Endothelial cell of umbilical vein (primary cell): Measurements from ENCODE around the gene XRN1. TPM values are rescaled to one million over a fixed set of nuclear protein-coding genes. Genes with fewer than 3 reads are reported as not detected.

Experiments
- BruUV-seq: library from RNA; stranded (reverse); fragments of 400-500 nt; replicated peaks from 2 replicates; lab custom pipeline; 2021; lab: Mats Ljungman, UMichigan
- CTCF ChIA-PET: fragments of 300-600, 350-600 bp; sonication (Branson Sonifier 250); formaldehyde crosslinking; loops from one replicate; lab custom pipeline; 2021; ENCODE audit warnings: antibody characterized with exemption, inconsistent platforms; lab: Charles Lee
- POLR2A ChIA-PET: fragments of 300-600, 350-600 bp; sonication (Branson Sonifier 250); formaldehyde crosslinking; loops from one replicate; lab custom pipeline; 2021; ENCODE audit warnings: antibody characterized with exemption, inconsistent platforms; lab: Charles Lee
- DNase-seq: peaks from one replicate; pipeline ENCODE4 v3.0.0-alpha.2; 2011; ENCODE audit warnings: low read depth, low spot score
- FAIRE-seq: peaks from 2 replicates; lab custom pipeline; 2011; peaks lifted over from hg19 to GRCh38; lab: Jason Lieb, UNC
- H2AFZ ChIP-seq: 2 replicates; pipeline ENCODE4 v1.6.0; 2012; ENCODE audit warnings: low read depth, low read length, control low read depth, inconsistent platforms
- H3K27ac ChIP-seq: 2 replicates; pipeline ENCODE4 v1.5.1; 2011; ENCODE audit warnings: low read depth, mild to moderate bottlenecking, control low read depth, low read length, moderate library complexity; ENCODE audit not compliant: insufficient read depth
- H3K27me3 ChIP-seq, 2 experiments: 2 replicates each; pipeline versions ENCODE4 v1.6.0 to v1.6.1; 2011; ENCODE audit warnings: low read length in 2 of 2, mixed read lengths in 1 of 2; ENCODE audit not compliant: control insufficient read depth in 2 of 2, insufficient read depth in 2 of 2
- H3K36me3 ChIP-seq, 2 experiments: 2 replicates in 1 of 2; 3 replicates in 1 of 2; pipeline ENCODE4 v1.5.1; 2011; ENCODE audit warnings: low read length in 2 of 2, mild to moderate bottlenecking in 1 of 2, moderate library complexity in 1 of 2; ENCODE audit not compliant: control insufficient read depth in 2 of 2, insufficient read depth in 2 of 2; ENCODE audit errors: extremely low read depth in 1 of 2
- H3K4me1 ChIP-seq: 3 replicates; pipeline ENCODE4 v1.5.1; 2011; ENCODE audit warnings: mild to moderate bottlenecking, low read length; ENCODE audit not compliant: control insufficient read depth, insufficient read depth; ENCODE audit errors: extremely low read depth
- H3K4me2 ChIP-seq: 2 replicates; pipeline ENCODE4 v1.6.1; 2011; ENCODE audit warnings: low read length, control low read depth, mixed read lengths; ENCODE audit not compliant: insufficient read depth
- H3K4me3 ChIP-seq, 3 experiments: fragments of 200-600 bp in 1 of 3; sonication (generic), shearing (Covaris generic) in 1 of 3; replicated peaks in 1 of 3; 2 replicates each; pipeline ENCODE4 v1.5.1; 2011 to 2016; ENCODE audit warnings: control low read depth in 3 of 3, low read length in 3 of 3, mild to moderate bottlenecking in 2 of 3, inconsistent platforms in 1 of 3, low read depth in 1 of 3, moderate library complexity in 1 of 3; ENCODE audit not compliant: insufficient read depth in 1 of 3
- H3K79me2 ChIP-seq: 2 replicates; pipeline ENCODE4 v1.6.0; 2012; ENCODE audit warnings: low read length, inconsistent platforms; ENCODE audit not compliant: control insufficient read depth, insufficient read depth
- H3K9ac ChIP-seq: replicated peaks from 2 replicates; pipeline ENCODE3; 2011; ENCODE audit warnings: low read length, control low read depth; ENCODE audit not compliant: insufficient read depth; ENCODE audit errors: extremely low read depth
- H3K9me1 ChIP-seq: replicated peaks from 3 replicates; pipeline ENCODE4 v1.6.0; 2011; ENCODE audit warnings: mild to moderate bottlenecking, low read length; ENCODE audit not compliant: control insufficient read depth, insufficient read depth; ENCODE audit errors: extremely low read depth
- H3K9me3 ChIP-seq: replicated peaks from 2 replicates; pipeline ENCODE4 v1.5.1; 2012; ENCODE audit warnings: low read length, inconsistent platforms; ENCODE audit not compliant: control insufficient read depth, insufficient read depth
- H4K20me1 ChIP-seq: replicated peaks from 2 replicates; pipeline ENCODE3; 2011; ENCODE audit warnings: mild to moderate bottlenecking, low read length; ENCODE audit not compliant: control insufficient read depth, insufficient read depth; ENCODE audit errors: extremely low read depth
- EZH2 ChIP-seq: IDR thresholded peaks from 2 replicates; pipeline ENCODE4 v1.6.1; 2012; ENCODE audit warnings: borderline replicate concordance, low read depth, mild to moderate bottlenecking, moderate library complexity, low read length, inconsistent platforms; ENCODE audit not compliant: severe bottlenecking
- FOS ChIP-seq: IDR thresholded peaks from 2 replicates; pipeline ENCODE4 v1.6.1; 2011; ENCODE audit warnings: mild to moderate bottlenecking, low read length, moderate library complexity, borderline replicate concordance; ENCODE audit not compliant: insufficient read depth
- GATA2 ChIP-seq: IDR thresholded peaks from 2 replicates; pipeline ENCODE4 v1.7.0; 2011; ENCODE audit warnings: low read depth, mild to moderate bottlenecking, moderate library complexity, mixed read lengths, low read length; ENCODE audit not compliant: insufficient read length, insufficient read depth
- JUN ChIP-seq: IDR thresholded peaks from 2 replicates; pipeline ENCODE4 v1.6.1; 2011; ENCODE audit warnings: borderline replicate concordance, low read depth; ENCODE audit not compliant: insufficient read length, insufficient read depth
- MYC ChIP-seq: IDR thresholded peaks from one replicate; pipeline ENCODE4 v1.6.1; 2011; ENCODE audit warnings: mild to moderate bottlenecking, low read depth, low read length
- POLR2A ChIP-seq: IDR thresholded peaks from 2 replicates; pipeline ENCODE4 v1.6.1; 2012; ENCODE audit warnings: low read depth, mild to moderate bottlenecking, control low read depth, low read length
- POLR2AphosphoS5 ChIP-seq: IDR thresholded peaks from 2 replicates; pipeline ENCODE4 v1.6.1; 2012; ENCODE audit warnings: low read depth, mild to moderate bottlenecking, control low read depth, low read length, moderate library complexity; ENCODE audit not compliant: insufficient read depth
- dilution Hi-C: fragments of 300-500 bp; cut with MboI; formaldehyde crosslinking; loops from one replicate; pipeline ENCODE4 v1.15.0; 2019; ENCODE audit warnings: low sequenced_read_pairs; ENCODE audit not compliant: extremely low pct_ligation_motif_present
- intact Hi-C: fragments of 100-400 bp; cut with micrococcal nuclease; formaldehyde crosslinking; loops from one replicate; pipeline ENCODE4 v1.10.0; 2022
- polyA plus RNA-seq, 4 experiments: library from polyadenylated mRNA; depleted of rRNA in 3 of 4; stranded (reverse) in 3 of 4; unstranded in 1 of 4; fragments of >200 nt; gene quantifications; 2 replicates each; pipeline versions ENCODE4 v1.2.1 to v1.2.3, GENCODE V29; 2011 to 2012; ENCODE audit warnings: missing spikeins in 1 of 4
- total RNA-seq: library from RNA; stranded (reverse); gene quantifications from 2 replicates; pipeline ENCODE4 v1.2.3, GENCODE V29; 2021
- TF ChIP-seq, protein P1 (sequence below): IDR thresholded peaks from 2 replicates; pipeline ENCODE4 v1.6.1; 2011; ENCODE audit not compliant: insufficient read depth, insufficient read length
- TF ChIP-seq, protein P2 (sequence below), 2 donors: IDR thresholded peaks; 1 replicate in 1 of 2; 2 replicates in 1 of 2; pipeline ENCODE4 v1.5.1; 2011; ENCODE audit warnings: low read length in 2 of 2, mild to moderate bottlenecking in 2 of 2, moderate library complexity in 2 of 2, control low read depth in 1 of 2, inconsistent platforms in 1 of 2, low read depth in 1 of 2; ENCODE audit not compliant: insufficient read depth in 1 of 2; ENCODE audit errors: extremely low read depth in 1 of 2

The XRN1 gene
- total and polyA plus RNA-seq, 2 donors (not counting 3 experiments of a cell fraction or from before 2014, with no cell fraction given), result 4.4 to 40.0 TPM

DNA sequence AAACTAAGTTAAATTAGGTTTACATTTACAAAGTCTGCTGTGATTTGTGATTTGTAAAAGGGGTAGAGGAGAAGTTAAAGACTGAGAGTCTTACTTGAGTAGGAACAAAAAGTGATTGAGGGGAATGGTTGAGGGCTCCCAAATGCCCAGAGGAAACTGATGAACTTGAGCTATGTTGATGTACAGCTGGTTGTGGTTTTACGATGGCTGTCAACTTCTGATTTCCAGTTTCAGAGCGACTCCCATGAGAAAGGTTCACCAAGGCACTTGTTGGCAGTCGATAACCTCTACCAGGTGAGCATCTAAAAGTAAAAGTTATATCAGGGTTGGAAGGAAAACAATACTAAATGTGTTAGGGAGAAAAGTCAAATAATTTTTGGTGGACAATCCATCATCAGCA is 91.0 kb downstream of the XRN1 start:
- ChIA-PET CTCF (interaction anchor here (1.4 kb wide), 1 partner anchor 14 kb away, joined by 5 read pairs; no protein-coding TSS in a partner anchor), POLR2A (no interaction called here)
- Histone ChIP-seq H3K9me1 (no peaks in the 10 kb centered on the region), H3K9me3 (no peaks in the 10 kb centered on the region), H3K4me1 (peaks cover 12% of the 10 kb centered on the region), H3K36me3 (peaks cover 7 to 17% of the 10 kb centered on the region in 2 experiments), H3K4me2 (no peak overlapping the region), H3K27ac (no peak overlapping the region), H3K9ac (no peak overlapping the region), H3K79me2 (no peaks in the 10 kb centered on the region), H2AFZ (no peak overlapping the region), H3K27me3 (no peaks in the 10 kb centered on the region), H3K4me3 (no peak overlapping the region), H4K20me1 (no peaks in the 10 kb centered on the region)
- dilution Hi-C loops, result no loop called here
- intact Hi-C loops, result no loop called here
- no peak for FAIRE-seq
- DNase-seq, result no peak
- TF ChIP-seq MYC, result no peak
- TF ChIP-seq, protein P1, sequence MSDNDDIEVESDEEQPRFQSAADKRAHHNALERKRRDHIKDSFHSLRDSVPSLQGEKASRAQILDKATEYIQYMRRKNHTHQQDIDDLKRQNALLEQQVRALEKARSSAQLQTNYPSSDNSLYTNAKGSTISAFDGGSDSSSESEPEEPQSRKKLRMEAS, result no peak
- no peak for TF ChIP-seq FOS
- TF ChIP-seq, protein P2, sequence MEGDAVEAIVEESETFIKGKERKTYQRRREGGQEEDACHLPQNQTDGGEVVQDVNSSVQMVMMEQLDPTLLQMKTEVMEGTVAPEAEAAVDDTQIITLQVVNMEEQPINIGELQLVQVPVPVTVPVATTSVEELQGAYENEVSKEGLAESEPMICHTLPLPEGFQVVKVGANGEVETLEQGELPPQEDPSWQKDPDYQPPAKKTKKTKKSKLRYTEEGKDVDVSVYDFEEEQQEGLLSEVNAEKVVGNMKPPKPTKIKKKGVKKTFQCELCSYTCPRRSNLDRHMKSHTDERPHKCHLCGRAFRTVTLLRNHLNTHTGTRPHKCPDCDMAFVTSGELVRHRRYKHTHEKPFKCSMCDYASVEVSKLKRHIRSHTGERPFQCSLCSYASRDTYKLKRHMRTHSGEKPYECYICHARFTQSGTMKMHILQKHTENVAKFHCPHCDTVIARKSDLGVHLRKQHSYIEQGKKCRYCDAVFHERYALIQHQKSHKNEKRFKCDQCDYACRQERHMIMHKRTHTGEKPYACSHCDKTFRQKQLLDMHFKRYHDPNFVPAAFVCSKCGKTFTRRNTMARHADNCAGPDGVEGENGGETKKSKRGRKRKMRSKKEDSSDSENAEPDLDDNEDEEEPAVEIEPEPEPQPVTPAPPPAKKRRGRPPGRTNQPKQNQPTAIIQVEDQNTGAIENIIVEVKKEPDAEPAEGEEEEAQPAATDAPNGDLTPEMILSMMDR (IDR thresholded peaks at IDR 0.05; ENCODE audit: extremely low read depth in 1 of 2, insufficient read depth in 1 of 2, low read depth in 1 of 2, low read length in 2 of 2), result no peak
- TF ChIP-seq GATA2, result no peak
- no peak for TF ChIP-seq POLR2AphosphoS5
- no peak for TF ChIP-seq JUN
- TF ChIP-seq EZH2, result no peak
- no peak for TF ChIP-seq POLR2A
- no TSS peak for BruUV-seq
